DND-41 (cell line): ENCODE measurements around the gene PAPOLG.

Experiments
- ATAC-seq: fragments of 200-7000 bp; cut with Tn5 transposase; 3 replicates; pipeline ENCODE4 v1.9.1; 2021; ENCODE audit warnings: low read depth; ENCODE audit not compliant: insufficient read depth
- DNase-seq: peaks from one replicate; pipeline ENCODE4 v3.0.0-alpha.2; 2020
- H2AFZ ChIP-seq: 2 replicates; pipeline ENCODE4 v1.6.0; 2012; ENCODE audit warnings: low read depth, low read length
- H3K27ac ChIP-seq: 2 replicates; pipeline ENCODE4 v1.5.1; 2012; ENCODE audit warnings: low read length, inconsistent platforms
- H3K27me3 ChIP-seq: fragments of 200-600 bp; sonication (generic); 2 replicates; pipeline ENCODE4 v1.6.0; 2012; ENCODE audit warnings: low read length, mild to moderate bottlenecking, inconsistent platforms; ENCODE audit not compliant: insufficient read depth, poor library complexity
- H3K36me3 ChIP-seq: 2 replicates; pipeline ENCODE4 v1.5.1; 2012; ENCODE audit warnings: low read length, inconsistent platforms; ENCODE audit not compliant: insufficient read depth
- H3K4me1 ChIP-seq: 2 replicates; pipeline ENCODE4 v1.5.1; 2012; ENCODE audit warnings: mild to moderate bottlenecking, low read length; ENCODE audit not compliant: insufficient read depth
- H3K4me2 ChIP-seq: 2 replicates; pipeline ENCODE4 v1.6.0; 2012; ENCODE audit warnings: mild to moderate bottlenecking, moderate library complexity, low read length, inconsistent platforms; ENCODE audit not compliant: insufficient read depth
- H3K4me3 ChIP-seq, 2 experiments: fragments of 200-600 bp in 1 of 2; shearing (Covaris generic) in 1 of 2; 2 replicates each; pipeline ENCODE4 v1.5.1; 2012 to 2016; ENCODE audit warnings: inconsistent platforms in 2 of 2, low read length in 2 of 2, mild to moderate bottlenecking in 2 of 2, low read depth in 1 of 2, moderate library complexity in 1 of 2
- H3K79me2 ChIP-seq: 2 replicates; pipeline ENCODE4 v1.6.0; 2012; ENCODE audit warnings: low read length, inconsistent platforms; ENCODE audit not compliant: insufficient read depth
- H3K9ac ChIP-seq: 2 replicates; pipeline ENCODE4 v1.6.0; 2012; ENCODE audit warnings: low read depth, mild to moderate bottlenecking, inconsistent platforms, low read length, moderate library complexity
- H3K9me3 ChIP-seq: 2 replicates; pipeline ENCODE4 v1.5.1; 2012; ENCODE audit warnings: low read length, moderate library complexity, mild to moderate bottlenecking, inconsistent platforms; ENCODE audit not compliant: insufficient read depth, severe bottlenecking
- H4K20me1 ChIP-seq: 2 replicates; pipeline ENCODE4 v1.6.0; 2012; ENCODE audit warnings: low read length; ENCODE audit not compliant: insufficient read depth
- EZH2 ChIP-seq: IDR thresholded peaks from 3 replicates; pipeline ENCODE4 v1.6.1; 2012; ENCODE audit warnings: borderline replicate concordance, low read depth, mild to moderate bottlenecking, moderate library complexity, low read length, inconsistent platforms; ENCODE audit not compliant: severe bottlenecking
- TF ChIP-seq, protein P1 (sequence below): IDR thresholded peaks from 2 replicates; pipeline ENCODE4 v1.5.1; 2012; ENCODE audit warnings: borderline replicate concordance, low read length, moderate library complexity, mild to moderate bottlenecking; ENCODE audit not compliant: poor library complexity, severe bottlenecking; ENCODE audit errors: extremely low read depth

PAPOLG gene

DNA sequence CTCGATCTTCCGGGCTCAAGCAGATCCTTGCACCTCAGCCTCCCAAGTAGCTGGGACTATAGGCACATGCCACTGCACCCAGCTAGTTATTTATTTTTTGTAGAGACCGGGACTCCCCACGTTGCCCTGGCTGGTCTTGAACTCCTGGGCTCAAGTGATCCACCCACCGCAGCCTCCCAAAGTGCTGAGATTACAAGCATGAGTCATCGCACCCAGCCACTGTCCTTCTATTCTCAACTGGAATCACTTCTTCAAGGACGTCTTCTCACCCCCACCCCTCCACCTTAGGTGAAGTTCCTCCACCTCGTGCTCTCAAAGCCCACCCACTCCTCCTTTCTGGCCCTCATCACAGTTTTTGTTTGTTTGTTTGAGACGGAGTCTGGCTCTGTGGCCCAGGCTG lies 71.3 kb downstream of the PAPOLG start:
- Histone ChIP-seq H3K9me3 (no peaks in the 10 kb centered on the region), H3K79me2 (no peaks in the 10 kb centered on the region), H3K27ac (no peak overlapping the region), H3K27me3 (no peaks in the 10 kb centered on the region), H4K20me1 (no peaks in the 10 kb centered on the region), H3K4me3 (no peak overlapping the region), H2AFZ (no peak overlapping the region), H3K9ac (no peak overlapping the region), H3K4me2 (no peak overlapping the region), H3K4me1 (no peaks in the 10 kb centered on the region), H3K36me3 (no peaks in the 10 kb centered on the region)
- DNase-seq: no peak
- TF ChIP-seq, protein P1, sequence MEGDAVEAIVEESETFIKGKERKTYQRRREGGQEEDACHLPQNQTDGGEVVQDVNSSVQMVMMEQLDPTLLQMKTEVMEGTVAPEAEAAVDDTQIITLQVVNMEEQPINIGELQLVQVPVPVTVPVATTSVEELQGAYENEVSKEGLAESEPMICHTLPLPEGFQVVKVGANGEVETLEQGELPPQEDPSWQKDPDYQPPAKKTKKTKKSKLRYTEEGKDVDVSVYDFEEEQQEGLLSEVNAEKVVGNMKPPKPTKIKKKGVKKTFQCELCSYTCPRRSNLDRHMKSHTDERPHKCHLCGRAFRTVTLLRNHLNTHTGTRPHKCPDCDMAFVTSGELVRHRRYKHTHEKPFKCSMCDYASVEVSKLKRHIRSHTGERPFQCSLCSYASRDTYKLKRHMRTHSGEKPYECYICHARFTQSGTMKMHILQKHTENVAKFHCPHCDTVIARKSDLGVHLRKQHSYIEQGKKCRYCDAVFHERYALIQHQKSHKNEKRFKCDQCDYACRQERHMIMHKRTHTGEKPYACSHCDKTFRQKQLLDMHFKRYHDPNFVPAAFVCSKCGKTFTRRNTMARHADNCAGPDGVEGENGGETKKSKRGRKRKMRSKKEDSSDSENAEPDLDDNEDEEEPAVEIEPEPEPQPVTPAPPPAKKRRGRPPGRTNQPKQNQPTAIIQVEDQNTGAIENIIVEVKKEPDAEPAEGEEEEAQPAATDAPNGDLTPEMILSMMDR: no peak
- TF ChIP-seq EZH2: no peak
- ATAC-seq: no peak

DNA sequence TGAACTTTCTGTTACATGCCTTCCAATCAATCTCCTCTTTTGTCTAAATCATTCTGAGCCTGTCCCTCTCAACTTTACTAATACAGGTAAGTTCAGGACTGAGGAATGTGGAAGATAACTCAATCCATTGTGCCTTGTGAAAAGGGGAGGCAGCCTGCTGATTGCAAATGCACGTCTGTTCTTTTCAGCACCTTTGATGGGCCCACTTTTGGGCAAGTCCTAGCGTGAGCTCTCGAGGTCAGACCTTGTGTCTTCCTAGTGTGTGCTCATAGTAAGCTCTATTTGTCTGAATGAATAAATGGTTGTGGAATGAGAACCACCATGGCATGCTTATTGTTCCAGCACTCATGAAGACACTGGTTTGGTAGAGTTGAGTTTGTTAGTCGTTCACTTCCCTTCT lies 74.9 kb downstream of the PAPOLG start:
- ATAC-seq (no peak), DNase-seq (no peak)
- TF ChIP-seq, protein P1: no peak
- no peak for TF ChIP-seq EZH2
- Histone ChIP-seq H3K4me3 (no peak overlapping the region), H3K4me1 (no peaks in the 10 kb centered on the region), H2AFZ (no peak overlapping the region), H3K9me3 (no peaks in the 10 kb centered on the region), H3K27ac (no peak overlapping the region), H3K36me3 (no peaks in the 10 kb centered on the region), H3K4me2 (no peak overlapping the region), H3K79me2 (no peaks in the 10 kb centered on the region), H3K9ac (no peak overlapping the region), H3K27me3 (peaks cover 5% of the 10 kb centered on the region), H4K20me1 (no peaks in the 10 kb centered on the region)

DNA sequence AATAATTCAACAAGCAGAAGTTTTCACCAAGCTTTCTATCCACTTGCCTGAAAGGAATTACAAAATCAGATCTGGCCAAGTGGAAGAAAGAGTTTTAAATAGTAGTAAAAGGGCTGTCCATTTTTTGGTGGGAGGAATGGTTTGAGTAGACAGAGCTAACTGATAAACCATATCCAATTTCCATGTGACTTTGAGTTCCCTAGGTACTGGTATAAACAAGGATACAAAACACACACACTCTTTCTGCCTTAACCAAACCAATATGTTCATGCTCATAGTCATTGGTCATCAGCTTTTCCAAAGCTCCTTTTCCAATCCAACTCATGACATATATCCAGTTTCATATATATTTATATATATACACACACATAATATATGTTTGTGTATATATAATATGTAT lies 75.9 kb downstream of the PAPOLG start:
- DNase-seq (no peak), ATAC-seq (no peak)
- Histone ChIP-seq H3K36me3 (no peaks in the 10 kb centered on the region), H3K9me3 (no peaks in the 10 kb centered on the region), H4K20me1 (no peaks in the 10 kb centered on the region), H3K4me1 (no peaks in the 10 kb centered on the region), H3K27me3 (peaks cover 5% of the 10 kb centered on the region), H3K4me2 (no peak overlapping the region), H3K4me3 (no peak overlapping the region), H2AFZ (no peak overlapping the region), H3K27ac (no peak overlapping the region), H3K9ac (no peak overlapping the region), H3K79me2 (no peaks in the 10 kb centered on the region)
- TF ChIP-seq, protein P1: no peak
- no peak for TF ChIP-seq EZH2

DNA sequence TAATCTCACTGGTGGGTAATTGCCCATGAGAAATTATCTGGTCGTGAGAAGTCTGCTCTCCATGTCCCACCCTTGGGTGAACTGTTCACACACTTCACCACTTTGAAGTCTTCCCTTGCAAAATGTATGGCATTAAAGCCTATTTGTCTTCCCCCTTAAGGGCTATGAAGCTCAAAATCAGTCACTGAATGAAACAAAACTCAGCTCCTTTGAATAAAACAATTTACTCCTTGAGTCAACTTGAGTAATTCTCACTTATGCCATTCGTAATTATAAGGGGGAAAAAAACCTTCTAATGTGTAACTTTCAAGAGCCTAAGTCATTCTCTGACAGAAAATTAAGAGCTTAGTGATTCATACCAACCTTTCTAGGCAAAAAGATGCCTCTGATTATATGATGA lies 76.6 kb downstream of the PAPOLG start:
- no peaks in the 10 kb centered on the region for H3K9me3 ChIP-seq
- TF ChIP-seq, protein P1: no peak
- no peak for TF ChIP-seq EZH2
- H3K9ac ChIP-seq: no peak overlapping the region

More for the DNA sequence above, 76.6 kb downstream of the PAPOLG start:
- Histone ChIP-seq H3K79me2 (no peaks in the 10 kb centered on the region), H3K27me3 (peaks cover 5% of the 10 kb centered on the region), H3K4me2 (no peak overlapping the region), H3K4me3 (no peak overlapping the region), H4K20me1 (no peaks in the 10 kb centered on the region), H3K4me1 (no peaks in the 10 kb centered on the region), H3K27ac (no peak overlapping the region), H3K36me3 (no peaks in the 10 kb centered on the region), H2AFZ (no peak overlapping the region)
- ATAC-seq (no peak), DNase-seq (no peak)
